Cardiac muscle cell (in vitro differentiated cells and primary cell): ENCODE results near the gene ABCB1. TPM values are rescaled to one million over a fixed set of nuclear protein-coding genes. Genes with fewer than 3 reads are reported as not detected.

Experiments
- DNase-seq, 2 donors: peaks; one replicate each; pipeline versions ENCODE4 v3.0.0 to v3.0.0-alpha.2; 2010 to 2017; ENCODE audit warnings: low read depth in 1 of 2, low spot score in 1 of 2
- H3K27ac ChIP-seq: fragments of 200-600 bp; sonication (generic); 2 replicates; pipeline ENCODE4 v1.5.1; 2016
- H3K27me3 ChIP-seq: fragments of 200-600 bp; sonication (generic); 2 replicates; pipeline ENCODE4 v1.6.0; 2016; ENCODE audit warnings: control low read depth
- H3K36me3 ChIP-seq: fragments of 200-600 bp; sonication (generic); 2 replicates; pipeline ENCODE4 v1.5.1; 2016; ENCODE audit warnings: control low read depth
- H3K4me1 ChIP-seq: fragments of 200-600 bp; sonication (generic); 2 replicates; pipeline ENCODE4 v1.8.1; 2017; ENCODE audit warnings: low read depth, mild to moderate bottlenecking, mixed run types
- H3K4me3 ChIP-seq: fragments of 200-600 bp; sonication (generic); 2 replicates; pipeline ENCODE4 v1.5.1; 2016; ENCODE audit warnings: mild to moderate bottlenecking
- H3K9me3 ChIP-seq: fragments of 200-600 bp; sonication (generic); 2 replicates; pipeline ENCODE4 v1.5.1; 2017; ENCODE audit warnings: low read depth, mild to moderate bottlenecking, control low read depth
- CTCF ChIP-seq: IDR thresholded peaks from 2 replicates; pipeline ENCODE4 v1.5.1; 2012; ENCODE audit warnings: low read depth, mild to moderate bottlenecking, low read length
- polyA plus RNA-seq: library from polyadenylated mRNA; unstranded; fragments of >200 nt; fragmentation: Nextera tagmentation; extraction: Ambion mirVana; gene quantifications from 2 replicates; pipeline ENCODE4 v1.2.1, GENCODE V29; 2016
- total RNA-seq: library from RNA; depleted of rRNA; stranded (reverse); fragments of >200 nt; gene quantifications from 2 replicates; pipeline ENCODE4 v1.2.3, GENCODE V29; 2016

The ABCB1 gene
- total and polyA plus RNA-seq, 2 experiments from 2014 or later = not detected

- no peak for DNase-seq
- Histone ChIP-seq H3K36me3 (no peaks in the 10 kb centered on the region), H3K27me3 (peaks cover 51% of the 10 kb centered on the region), H3K4me1 (no peaks in the 10 kb centered on the region), H3K9me3 (no peaks in the 10 kb centered on the region), H3K27ac (no peak overlapping the region), H3K4me3 (no peak overlapping the region)
- TF ChIP-seq CTCF = no peak
These were observed 3.6 kb upstream of the ABCB1 start for GRCh38 chr7:87604264-87604663.

- Histone ChIP-seq H3K9me3 (no peaks in the 10 kb centered on the region), H3K36me3 (no peaks in the 10 kb centered on the region), H3K4me3 (no peak overlapping the region), H3K27ac (no peak overlapping the region), H3K4me1 (no peaks in the 10 kb centered on the region), H3K27me3 (peaks cover 88% of the 10 kb centered on the region)
- TF ChIP-seq CTCF = no peak
- DNase-seq = no peak
These were observed 1.3 kb downstream of the ABCB1 start for GRCh38 chr7:87599336-87599735.

GRCh38 chr7:87598234-87599009, 2.3 kb downstream of the ABCB1 start:
- H3K27ac ChIP-seq = no peak overlapping the region
- peaks cover 81% of the 10 kb centered on the region for H3K27me3 ChIP-seq
- H3K36me3 ChIP-seq = no peaks in the 10 kb centered on the region
- no peak for TF ChIP-seq CTCF
- H3K9me3 ChIP-seq = no peaks in the 10 kb centered on the region
- H3K4me1 ChIP-seq = no peaks in the 10 kb centered on the region
- DNase-seq = no peak
- no peak overlapping the region for H3K4me3 ChIP-seq

- H3K27me3 ChIP-seq = peaks cover 65% of the 10 kb centered on the region
- no peak for DNase-seq
- no peak for TF ChIP-seq CTCF
- H3K36me3 ChIP-seq = no peaks in the 10 kb centered on the region
- no peak overlapping the region for H3K27ac ChIP-seq
- no peaks in the 10 kb centered on the region for H3K4me1 ChIP-seq
- H3K9me3 ChIP-seq = no peaks in the 10 kb centered on the region
- H3K4me3 ChIP-seq = no peak overlapping the region
These were observed 4.0 kb downstream of the ABCB1 start for GRCh38 chr7:87596696-87597095.

- H3K4me3 ChIP-seq = no peak overlapping the region
- H3K27me3 ChIP-seq = peaks cover 59% of the 10 kb centered on the region
- no peaks in the 10 kb centered on the region for H3K9me3 ChIP-seq
- no peaks in the 10 kb centered on the region for H3K36me3 ChIP-seq
- no peak overlapping the region for H3K27ac ChIP-seq
- TF ChIP-seq CTCF = no peak
- H3K4me1 ChIP-seq = no peaks in the 10 kb centered on the region
- DNase-seq = no peak
These were observed 4.5 kb downstream of the ABCB1 start for GRCh38 chr7:87596136-87596535.

- H3K27me3 ChIP-seq = peaks cover 21% of the 10 kb centered on the region
- no peaks in the 10 kb centered on the region for H3K9me3 ChIP-seq
- no peaks in the 10 kb centered on the region for H3K36me3 ChIP-seq
- no peak overlapping the region for H3K27ac ChIP-seq
- no peaks in the 10 kb centered on the region for H3K4me1 ChIP-seq
- H3K4me3 ChIP-seq = no peak overlapping the region
- no peak for TF ChIP-seq CTCF
- no peak for DNase-seq
These were observed 8.4 kb downstream of the ABCB1 start for GRCh38 chr7:87592300-87592699.
